SK-N-MC (cell line): Measurements from ENCODE around the gene RSU1.

Experiments used
- EZH2 ChIP-seq: fragments of 200-600 bp; sonication (generic); IDR thresholded peaks from one replicate; pipeline ENCODE4 v1.6.1; 2017; ENCODE audit warnings: antibody characterized with exemption
- POLR2AphosphoS5 ChIP-seq: IDR thresholded peaks from 2 replicates; pipeline ENCODE4 v1.6.1; 2012; ENCODE audit warnings: mild to moderate bottlenecking, low read depth, low read length, borderline replicate concordance

DNA sequence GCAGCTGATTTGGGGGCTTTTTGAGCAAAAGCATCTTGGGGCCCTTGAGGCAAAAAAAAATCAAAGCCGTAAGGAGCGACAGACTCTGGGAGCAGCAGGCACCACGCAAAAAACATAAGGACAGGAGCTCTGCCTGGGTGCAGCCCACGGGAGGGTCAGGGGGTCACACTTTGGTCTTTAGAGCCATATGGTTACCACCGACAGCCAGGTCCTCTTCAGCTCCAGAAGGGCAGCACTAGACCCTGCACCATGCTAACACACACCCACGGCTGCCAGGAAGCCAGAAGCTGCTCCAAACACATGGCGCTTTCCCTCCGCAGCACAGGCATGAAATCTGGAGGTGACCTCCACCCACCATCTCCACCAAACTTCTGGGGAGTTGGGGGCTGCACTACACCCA, 47.1 kb downstream of the RSU1 start:
- TF ChIP-seq POLR2AphosphoS5, result no peak
- no peak for TF ChIP-seq EZH2
